Activated CD4-positive, alpha-beta T cell treated with anti-CD3 and anti-CD28 coated beads, Interleukin-2, amount 50 U/mL, for 4 hours (primary cell): ENCODE measurements around the gene UNC5B.

Source experiments
- DNase-seq, 2 experiments: peaks; one replicate each; pipeline ENCODE4 v3.0.0-alpha.2; 2020

The UNC5B gene

GRCh38 chr10:71212318-71213126 lies at the start of gene UNC5B:
UNC5B (plus strand) TSS chr10:71212570; CDS start chr10:71212986, 416 bp downstream.
- DNase-seq, result peak; percentile 34 to 37

- no peak for DNase-seq
Observed at GRCh38 chr10:71173466-71173865, 38.9 kb upstream of the UNC5B start.

- DNase-seq, result no peak
Observed at GRCh38 chr10:71176661-71177060, 35.7 kb upstream of the UNC5B start.

- DNase-seq, result no peak
Observed at GRCh38 chr10:71177651-71178199, 34.6 kb upstream of the UNC5B start.

- no peak for DNase-seq
Observed at GRCh38 chr10:71178880-71179279, 33.5 kb upstream of the UNC5B start.

GRCh38 chr10:71179382-71179781 lies 33.0 kb upstream of the UNC5B start:
- DNase-seq, result no peak

- no peak for DNase-seq
Observed at GRCh38 chr10:71184421-71184820, 27.9 kb upstream of the UNC5B start.

- DNase-seq, result no peak
Observed at GRCh38 chr10:71185209-71185608, 27.2 kb upstream of the UNC5B start.

GRCh38 chr10:71187197-71187596 lies 25.2 kb upstream of the UNC5B start:
- DNase-seq, result no peak

- no peak for DNase-seq
Observed at GRCh38 chr10:71187600-71187999, 24.8 kb upstream of the UNC5B start.

- no peak for DNase-seq
Observed at GRCh38 chr10:71188201-71188600, 24.2 kb upstream of the UNC5B start.

GRCh38 chr10:71191019-71191418 lies 21.4 kb upstream of the UNC5B start:
- no peak for DNase-seq

- no peak for DNase-seq
Observed at GRCh38 chr10:71191551-71192076, 20.8 kb upstream of the UNC5B start.

- DNase-seq, result no peak
Observed at GRCh38 chr10:71193516-71193915, 18.9 kb upstream of the UNC5B start.

- DNase-seq, result no peak
Observed at GRCh38 chr10:71197955-71198354, 14.4 kb upstream of the UNC5B start.

- DNase-seq, result no peak
Observed at GRCh38 chr10:71201849-71202248, 10.5 kb upstream of the UNC5B start.

GRCh38 chr10:71202314-71202713 lies 10.1 kb upstream of the UNC5B start:
- no peak for DNase-seq

GRCh38 chr10:71203124-71203523 lies 9.2 kb upstream of the UNC5B start:
- DNase-seq, result no peak

- no peak for DNase-seq
Observed at GRCh38 chr10:71203716-71204115, 8.7 kb upstream of the UNC5B start.

- no peak for DNase-seq
Observed at GRCh38 chr10:71204746-71205145, 7.6 kb upstream of the UNC5B start.

- DNase-seq, result no peak
Observed at GRCh38 chr10:71205468-71205867, 6.9 kb upstream of the UNC5B start.

- no peak for DNase-seq
Observed at GRCh38 chr10:71206911-71207310, 5.5 kb upstream of the UNC5B start.

- no peak for DNase-seq
Observed at GRCh38 chr10:71207578-71207977, 4.8 kb upstream of the UNC5B start.

- DNase-seq, result no peak
Observed at GRCh38 chr10:71209352-71209715, 3.0 kb upstream of the UNC5B start.
